GM21619 (cell line): ENCODE results near the gene RPAIN.

Experiments used
- ATAC-seq: cut with Tn5 transposase; IDR thresholded peaks from one replicate; pipeline ENCODE4 v1.9.1; 2021; ENCODE audit not compliant: unreplicated experiment

Gene RPAIN, protein sequence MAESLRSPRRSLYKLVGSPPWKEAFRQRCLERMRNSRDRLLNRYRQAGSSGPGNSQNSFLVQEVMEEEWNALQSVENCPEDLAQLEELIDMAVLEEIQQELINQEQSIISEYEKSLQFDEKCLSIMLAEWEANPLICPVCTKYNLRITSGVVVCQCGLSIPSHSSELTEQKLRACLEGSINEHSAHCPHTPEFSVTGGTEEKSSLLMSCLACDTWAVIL

GRCh38 chr17:5419959-5420653 lies at the start of gene RPAIN:
Gene RPAIN, plus strand, starts transcription at chr17:5420182. Its CDS starts 29 bp downstream, at chr17:5420211.
- ATAC-seq, result peak; percentile 50

GRCh38 chr17:5370411-5370810 lies 49.6 kb upstream of the RPAIN start:
- no peak for ATAC-seq

GRCh38 chr17:5373112-5373511 lies 46.9 kb upstream of the RPAIN start:
- ATAC-seq, result no peak

- no peak for ATAC-seq
Measured at GRCh38 chr17:5378566-5379207, 41.3 kb upstream of the RPAIN start.

- no peak for ATAC-seq
Measured at GRCh38 chr17:5379351-5380107, 40.5 kb upstream of the RPAIN start.

- ATAC-seq, result no peak
Measured at GRCh38 chr17:5380491-5381135, 39.4 kb upstream of the RPAIN start.

DNA sequence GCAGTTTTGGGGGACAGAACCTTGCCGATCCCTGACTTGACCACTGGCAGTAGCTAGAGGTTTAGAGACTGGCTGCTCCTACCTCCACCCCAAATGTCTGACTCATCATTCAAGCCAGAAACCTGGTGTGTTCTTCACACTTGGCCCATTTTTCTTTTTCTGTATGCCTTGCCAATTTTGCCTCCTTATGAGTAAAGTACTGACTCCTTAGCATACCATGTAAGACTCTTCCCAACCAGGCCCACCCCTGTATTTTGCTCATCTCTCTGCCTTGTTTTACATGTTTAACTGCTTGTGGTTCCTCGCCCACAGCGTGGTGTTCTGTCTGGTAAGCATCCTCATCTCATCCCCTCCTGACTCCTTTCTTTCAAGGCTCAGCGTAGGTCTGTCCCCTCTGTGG lies 38.4 kb upstream of the RPAIN start:
- no peak for ATAC-seq

GRCh38 chr17:5391678-5392077 lies 28.3 kb upstream of the RPAIN start:
- no peak for ATAC-seq

GRCh38 chr17:5396612-5397011 lies 23.4 kb upstream of the RPAIN start:
- ATAC-seq, result no peak

DNA sequence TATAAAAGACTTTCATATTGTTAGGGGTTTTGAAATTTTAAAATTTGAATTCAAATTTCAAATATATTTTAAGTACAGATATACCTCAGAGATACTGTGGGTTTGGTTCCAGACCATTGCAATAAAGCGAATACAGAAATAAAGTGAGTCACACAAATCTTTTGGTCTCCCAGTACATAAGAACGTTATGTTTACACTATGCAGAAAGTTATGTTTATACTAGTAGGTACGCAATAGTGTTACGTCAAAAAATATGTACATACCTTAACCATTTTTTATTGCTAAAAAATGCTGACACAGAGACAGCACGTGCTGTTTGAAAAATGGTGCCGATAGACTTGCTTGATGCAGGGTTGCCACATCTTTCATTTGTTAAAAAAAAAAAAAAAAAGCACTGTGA lies 20.2 kb upstream of the RPAIN start:
- no peak for ATAC-seq

- no peak for ATAC-seq
Measured at GRCh38 chr17:5405400-5405799, 14.6 kb upstream of the RPAIN start.

- ATAC-seq, result no peak
Measured at GRCh38 chr17:5408186-5408585, 11.8 kb upstream of the RPAIN start.

GRCh38 chr17:5410594-5411272 lies 9.2 kb upstream of the RPAIN start:
- no peak for ATAC-seq

- no peak for ATAC-seq
Measured at GRCh38 chr17:5413682-5414081, 6.3 kb upstream of the RPAIN start.

- no peak for ATAC-seq
Measured at GRCh38 chr17:5416901-5417300, 3.1 kb upstream of the RPAIN start.

DNA sequence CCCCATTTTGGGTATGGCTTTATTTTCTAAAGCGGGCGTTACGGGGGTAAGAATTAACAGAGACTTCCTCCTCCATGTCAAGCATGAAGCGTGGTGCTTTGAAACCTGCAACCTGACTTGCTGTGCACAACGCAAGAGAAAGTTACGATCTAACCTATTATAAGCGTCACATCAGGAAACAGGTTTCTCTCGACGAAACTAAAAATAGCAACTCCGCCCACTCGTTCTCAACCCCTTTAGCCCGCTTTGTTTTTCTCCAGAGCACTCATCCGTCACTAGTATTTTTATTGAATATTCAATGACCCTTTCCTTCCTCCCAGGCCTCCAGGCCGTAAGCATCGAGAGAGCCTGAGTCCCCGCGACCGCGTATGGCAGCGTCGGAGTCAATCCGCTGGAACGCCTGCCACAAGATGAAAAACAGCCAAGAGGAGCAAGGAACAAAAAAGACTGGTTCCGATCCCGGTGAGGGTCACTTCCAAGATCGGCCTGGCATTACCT lies 1.1 kb upstream of the RPAIN start:
- ATAC-seq, result peak; percentile 35

- ATAC-seq, result peak; percentile 79
Measured at GRCh38 chr17:5419356-5419958, 525 bp upstream of the RPAIN start, which contains the start of gene NUP88. Gene NUP88, minus strand, starts transcription at chr17:5419662. Its CDS starts 12 bp downstream, at chr17:5419650.

DNA sequence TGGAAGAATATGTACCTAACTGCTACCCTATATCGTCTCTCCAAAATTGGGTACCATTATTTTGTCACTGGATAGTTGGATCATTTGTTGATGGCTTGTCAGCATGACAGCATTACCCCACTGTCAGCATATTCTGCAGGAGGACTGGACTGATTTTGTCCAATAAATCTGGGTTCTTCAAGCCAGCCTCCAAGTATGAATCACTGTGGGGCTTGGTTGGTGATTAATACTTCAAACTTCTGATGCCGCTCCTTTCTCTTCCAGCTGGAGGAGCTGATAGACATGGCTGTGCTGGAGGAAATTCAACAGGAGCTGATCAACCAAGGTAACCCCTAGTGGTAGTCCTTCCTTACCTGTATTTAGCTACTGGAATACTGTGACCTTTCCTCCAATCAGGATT lies 2.5 kb downstream of the RPAIN start:
- no peak for ATAC-seq

DNA sequence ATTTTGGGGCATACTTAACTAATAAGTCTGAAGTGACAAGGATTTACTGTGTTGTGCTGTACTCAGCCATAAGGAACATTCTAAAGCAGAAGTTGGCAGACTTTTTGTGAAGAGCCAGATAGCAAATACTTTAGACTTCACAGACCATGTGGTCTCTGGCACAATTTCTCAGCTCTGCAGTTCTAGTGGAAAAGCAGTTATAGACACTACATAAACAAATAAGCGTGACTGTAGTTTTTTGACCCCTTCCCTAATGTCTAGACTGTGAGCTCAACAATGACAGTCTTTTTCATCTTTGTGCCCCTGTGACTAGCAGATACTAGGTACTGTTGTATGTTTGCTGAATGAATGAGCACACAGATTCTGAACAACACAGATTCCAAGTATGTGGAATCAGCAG lies 4.9 kb downstream of the RPAIN start:
- ATAC-seq, result no peak

GRCh38 chr17:5425826-5426225 lies 5.8 kb downstream of the RPAIN start:
- no peak for ATAC-seq
